NB4 (cell line): ENCODE results near the gene WNT7A.

ENCODE experiments used
- CTCF ChIP-seq: IDR thresholded peaks from one replicate; pipeline ENCODE4 v1.5.1; 2012; ENCODE audit warnings: low read depth, low read length
- MYC ChIP-seq: IDR thresholded peaks from 2 replicates; pipeline ENCODE4 v1.6.1; 2011; ENCODE audit warnings: low read depth, low read length
- POLR2A ChIP-seq: IDR thresholded peaks from 2 replicates; pipeline ENCODE4 v1.6.1; 2011; ENCODE audit warnings: mild to moderate bottlenecking; ENCODE audit not compliant: insufficient read length; ENCODE audit errors: extremely low read depth

- TF ChIP-seq POLR2A (no peak), CTCF (no peak), MYC (no peak)
Measured at GRCh38 chr3:13771496-13771895, 108.4 kb downstream of the WNT7A start.
